DND-41 (cell line): ENCODE measurements around the gene CMTM7.

Source experiments
- ATAC-seq: fragments of 200-7000 bp; cut with Tn5 transposase; 3 replicates; pipeline ENCODE4 v1.9.1; 2021; ENCODE audit warnings: low read depth; ENCODE audit not compliant: insufficient read depth
- DNase-seq: peaks from one replicate; pipeline ENCODE4 v3.0.0-alpha.2; 2020
- H2AFZ ChIP-seq: 2 replicates; pipeline ENCODE4 v1.6.0; 2012; ENCODE audit warnings: low read depth, low read length
- H3K27ac ChIP-seq: 2 replicates; pipeline ENCODE4 v1.5.1; 2012; ENCODE audit warnings: low read length, inconsistent platforms
- H3K27me3 ChIP-seq: fragments of 200-600 bp; sonication (generic); 2 replicates; pipeline ENCODE4 v1.6.0; 2012; ENCODE audit warnings: low read length, mild to moderate bottlenecking, inconsistent platforms; ENCODE audit not compliant: insufficient read depth, poor library complexity
- H3K36me3 ChIP-seq: 2 replicates; pipeline ENCODE4 v1.5.1; 2012; ENCODE audit warnings: low read length, inconsistent platforms; ENCODE audit not compliant: insufficient read depth
- H3K4me1 ChIP-seq: 2 replicates; pipeline ENCODE4 v1.5.1; 2012; ENCODE audit warnings: mild to moderate bottlenecking, low read length; ENCODE audit not compliant: insufficient read depth
- H3K4me2 ChIP-seq: 2 replicates; pipeline ENCODE4 v1.6.0; 2012; ENCODE audit warnings: mild to moderate bottlenecking, moderate library complexity, low read length, inconsistent platforms; ENCODE audit not compliant: insufficient read depth
- H3K4me3 ChIP-seq, 2 experiments: fragments of 200-600 bp in 1 of 2; shearing (Covaris generic) in 1 of 2; 2 replicates each; pipeline ENCODE4 v1.5.1; 2012 to 2016; ENCODE audit warnings: inconsistent platforms in 2 of 2, low read length in 2 of 2, mild to moderate bottlenecking in 2 of 2, low read depth in 1 of 2, moderate library complexity in 1 of 2
- H3K79me2 ChIP-seq: 2 replicates; pipeline ENCODE4 v1.6.0; 2012; ENCODE audit warnings: low read length, inconsistent platforms; ENCODE audit not compliant: insufficient read depth
- H3K9ac ChIP-seq: 2 replicates; pipeline ENCODE4 v1.6.0; 2012; ENCODE audit warnings: low read depth, mild to moderate bottlenecking, inconsistent platforms, low read length, moderate library complexity
- H3K9me3 ChIP-seq: 2 replicates; pipeline ENCODE4 v1.5.1; 2012; ENCODE audit warnings: low read length, moderate library complexity, mild to moderate bottlenecking, inconsistent platforms; ENCODE audit not compliant: insufficient read depth, severe bottlenecking
- H4K20me1 ChIP-seq: 2 replicates; pipeline ENCODE4 v1.6.0; 2012; ENCODE audit warnings: low read length; ENCODE audit not compliant: insufficient read depth
- CTCF ChIP-seq: IDR thresholded peaks from 2 replicates; pipeline ENCODE4 v1.5.1; 2012; ENCODE audit warnings: borderline replicate concordance, low read length, moderate library complexity, mild to moderate bottlenecking; ENCODE audit not compliant: poor library complexity, severe bottlenecking; ENCODE audit errors: extremely low read depth
- EZH2 ChIP-seq: IDR thresholded peaks from 3 replicates; pipeline ENCODE4 v1.6.1; 2012; ENCODE audit warnings: borderline replicate concordance, low read depth, mild to moderate bottlenecking, moderate library complexity, low read length, inconsistent platforms; ENCODE audit not compliant: severe bottlenecking

CMTM7 gene

GRCh38 chr3:32452009-32452408 lies 60.4 kb downstream of the CMTM7 start:
- ATAC-seq = no peak
- H4K20me1 ChIP-seq = no peaks in the 10 kb centered on the region
- no peak overlapping the region for H3K4me3 ChIP-seq
- H3K4me1 ChIP-seq = peaks cover 23% of the 10 kb centered on the region
- H3K9me3 ChIP-seq = no peaks in the 10 kb centered on the region
- DNase-seq = no peak
- H3K27ac ChIP-seq = no peak overlapping the region
- no peak overlapping the region for H2AFZ ChIP-seq
- TF ChIP-seq EZH2 (no peak), CTCF (no peak)
- peaks cover 5% of the 10 kb centered on the region; the same call in 1 of the 2 replicates for H3K79me2 ChIP-seq
- no peaks in the 10 kb centered on the region for H3K27me3 ChIP-seq
- H3K36me3 ChIP-seq = peaks cover 51% of the 10 kb centered on the region
- no peak overlapping the region for H3K9ac ChIP-seq
- H3K4me2 ChIP-seq = no peak overlapping the region

GRCh38 chr3:32453346-32453745 lies 61.7 kb downstream of the CMTM7 start:
- ATAC-seq (no peak), DNase-seq (no peak)
- H3K27ac ChIP-seq = no peak overlapping the region
- H3K4me2 ChIP-seq = no peak overlapping the region
- no peaks in the 10 kb centered on the region for H3K9me3 ChIP-seq
- H3K4me3 ChIP-seq = no peak overlapping the region
- peaks cover 21% of the 10 kb centered on the region for H3K4me1 ChIP-seq
- peaks cover 48% of the 10 kb centered on the region for H3K36me3 ChIP-seq
- no peak for TF ChIP-seq EZH2
- no peak for TF ChIP-seq CTCF
- H4K20me1 ChIP-seq = no peaks in the 10 kb centered on the region
- H3K79me2 ChIP-seq = peaks cover 5% of the 10 kb centered on the region; the same call in 1 of the 2 replicates
- H3K9ac ChIP-seq = no peak overlapping the region
- no peaks in the 10 kb centered on the region for H3K27me3 ChIP-seq
- H2AFZ ChIP-seq = no peak overlapping the region

- Histone ChIP-seq H4K20me1 (no peaks in the 10 kb centered on the region), H3K9ac (no peak overlapping the region), H3K79me2 (peaks cover 3% of the 10 kb centered on the region; the same call in 1 of the 2 replicates), H3K36me3 (peaks cover 40% of the 10 kb centered on the region), H3K4me2 (no peak overlapping the region), H3K4me3 (no peak overlapping the region), H3K27ac (no peak overlapping the region), H2AFZ (no peak overlapping the region), H3K4me1 (peaks cover 25% of the 10 kb centered on the region), H3K27me3 (no peaks in the 10 kb centered on the region), H3K9me3 (no peaks in the 10 kb centered on the region)
- no peak for DNase-seq
- no peak for ATAC-seq
- TF ChIP-seq EZH2 = no peak
These were observed 62.5 kb downstream of the CMTM7 start for GRCh38 chr3:32454111-32454510.

- Histone ChIP-seq H3K4me1 (peaks cover 33% of the 10 kb centered on the region), H3K79me2 (no peaks in the 10 kb centered on the region), H3K4me3 (no peak overlapping the region), H3K27me3 (no peaks in the 10 kb centered on the region), H3K9me3 (no peaks in the 10 kb centered on the region), H4K20me1 (no peaks in the 10 kb centered on the region), H3K36me3 (peaks cover 35% of the 10 kb centered on the region), H2AFZ (no peak overlapping the region), H3K27ac (no peak overlapping the region), H3K9ac (no peak overlapping the region), H3K4me2 (no peak overlapping the region)
- no peak for DNase-seq
- no peak for ATAC-seq
- TF ChIP-seq CTCF (no peak), EZH2 (no peak)
These were observed 63.3 kb downstream of the CMTM7 start for GRCh38 chr3:32454731-32455608.
